NCI-H82 treated with DMSO at 0.1 percent for 48 hours (cell line): Measurements from ENCODE around the gene LAMA3.
"Not testable (repeated sequence)": the region's sequence is repeated elsewhere in the genome, so short reads cannot be mapped to it uniquely, and the experiment has no call there.

Source experiments
- DNase-seq: peaks from one replicate; lab custom pipeline; 2025; ENCODE audit not compliant: unreplicated experiment; lab: John Stamatoyannopoulos, UW

LAMA3 gene

GRCh38 chr18:23725827-23726661, 36.8 kb downstream of the LAMA3 start:
- DNase-seq = no peak

- no peak for DNase-seq
Measured at GRCh38 chr18:23727707-23728493, 38.6 kb downstream of the LAMA3 start.

GRCh38 chr18:23730857-23731256, 41.6 kb downstream of the LAMA3 start:
- DNase-seq = no peak

- DNase-seq = no peak
Measured at GRCh38 chr18:23731861-23732260, 42.6 kb downstream of the LAMA3 start.

DNA sequence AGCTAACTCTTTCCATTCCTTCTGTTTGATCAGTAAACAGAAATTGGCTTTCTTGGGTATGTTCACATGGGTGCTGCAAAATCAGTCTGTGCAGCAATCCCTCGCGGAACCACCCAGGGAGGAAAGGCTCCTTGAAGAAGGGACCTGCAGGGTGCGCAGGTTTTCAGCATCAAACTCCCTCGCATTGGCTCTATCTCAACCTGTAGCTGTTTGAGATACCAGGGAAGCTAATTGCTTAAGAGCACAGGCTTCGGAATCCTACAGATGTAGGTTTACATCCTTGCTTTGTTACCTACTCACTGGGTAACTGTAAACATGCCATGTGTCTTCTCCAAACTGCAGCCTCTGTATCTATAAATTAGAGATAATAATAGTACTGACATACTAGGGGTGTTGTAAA, 43.2 kb downstream of the LAMA3 start:
- no peak for DNase-seq

DNA sequence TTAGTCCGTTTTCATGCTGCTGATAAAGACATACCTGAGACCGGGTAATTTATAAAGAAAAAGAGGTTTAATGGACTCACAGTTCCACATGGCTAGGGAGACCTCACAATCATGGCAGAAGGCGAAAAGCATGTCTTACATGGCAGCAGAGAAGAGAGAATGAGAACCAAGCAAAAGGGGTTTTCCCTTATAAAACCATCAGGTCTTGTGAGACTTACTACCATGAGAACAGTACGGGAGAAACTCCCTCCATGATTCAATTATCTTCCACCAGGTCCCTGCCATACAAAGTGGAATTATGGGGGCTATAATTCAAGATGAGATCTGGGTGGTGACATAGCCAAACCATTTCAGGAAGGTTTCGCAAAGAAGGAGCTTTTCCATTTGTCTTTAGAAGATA, 44.0 kb downstream of the LAMA3 start:
- not testable (repeated sequence) for DNase-seq

DNA sequence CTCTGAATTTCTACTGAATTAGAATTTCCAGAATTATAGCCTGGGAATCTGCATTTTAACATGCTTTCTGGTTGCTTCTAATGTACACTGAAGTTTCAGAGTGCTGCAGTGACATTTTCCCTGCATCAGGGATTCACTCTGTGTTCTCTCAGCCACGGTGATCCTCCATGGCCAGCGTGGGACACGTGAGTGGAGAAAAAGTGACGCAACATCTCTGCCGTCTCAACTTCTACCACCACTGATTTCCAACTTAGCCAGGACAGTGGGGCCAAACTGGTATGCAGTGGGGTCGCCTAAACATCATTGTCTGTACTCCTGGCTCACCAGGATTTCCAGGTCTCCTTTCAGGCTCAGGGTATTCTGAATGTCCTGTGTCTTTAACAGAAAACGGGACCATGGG, 44.6 kb downstream of the LAMA3 start:
- no peak for DNase-seq

GRCh38 chr18:23735021-23735464, 45.8 kb downstream of the LAMA3 start:
- no peak for DNase-seq

DNA sequence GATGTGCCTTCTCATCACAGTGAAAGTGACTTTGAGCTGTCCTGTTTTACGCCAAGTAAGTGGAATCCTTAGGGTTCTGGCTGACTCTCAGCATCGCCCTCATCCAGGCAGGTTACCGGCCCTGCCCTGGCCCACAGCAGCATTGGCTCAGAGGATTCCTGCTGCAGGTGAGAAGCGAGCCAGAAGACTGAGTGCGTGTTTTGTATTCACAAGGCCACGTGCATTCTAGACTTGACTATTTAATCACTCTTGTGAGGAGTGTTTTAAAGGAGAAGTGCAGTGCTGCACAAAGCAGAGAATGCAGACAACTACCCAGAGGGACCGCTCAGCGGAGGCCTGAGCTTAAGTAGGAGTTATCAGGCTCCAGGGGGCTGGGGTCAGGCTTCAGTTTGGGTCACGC, 48.3 kb downstream of the LAMA3 start:
- DNase-seq = no peak

GRCh38 chr18:23738151-23738550, 48.9 kb downstream of the LAMA3 start:
- DNase-seq = no peak

DNA sequence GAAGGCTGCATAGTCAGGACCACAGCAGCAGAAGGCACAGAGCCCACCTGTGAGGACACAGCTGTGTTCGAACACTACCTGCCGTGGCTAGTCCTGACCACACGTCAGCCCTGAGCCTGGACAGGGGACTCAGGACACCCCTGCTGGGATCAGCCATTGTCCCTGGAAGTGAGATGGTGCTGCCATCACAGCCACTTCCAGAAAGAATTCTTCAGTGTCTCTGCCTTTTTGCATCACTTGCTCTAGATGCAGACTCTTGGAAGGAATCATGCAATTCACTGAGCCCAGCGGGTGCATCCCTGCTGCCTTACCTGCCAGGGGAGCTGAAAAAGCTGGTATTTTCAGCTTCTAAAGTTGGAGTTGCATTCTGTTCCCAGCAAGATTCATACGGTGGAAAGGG, 49.3 kb downstream of the LAMA3 start:
- no peak for DNase-seq

DNA sequence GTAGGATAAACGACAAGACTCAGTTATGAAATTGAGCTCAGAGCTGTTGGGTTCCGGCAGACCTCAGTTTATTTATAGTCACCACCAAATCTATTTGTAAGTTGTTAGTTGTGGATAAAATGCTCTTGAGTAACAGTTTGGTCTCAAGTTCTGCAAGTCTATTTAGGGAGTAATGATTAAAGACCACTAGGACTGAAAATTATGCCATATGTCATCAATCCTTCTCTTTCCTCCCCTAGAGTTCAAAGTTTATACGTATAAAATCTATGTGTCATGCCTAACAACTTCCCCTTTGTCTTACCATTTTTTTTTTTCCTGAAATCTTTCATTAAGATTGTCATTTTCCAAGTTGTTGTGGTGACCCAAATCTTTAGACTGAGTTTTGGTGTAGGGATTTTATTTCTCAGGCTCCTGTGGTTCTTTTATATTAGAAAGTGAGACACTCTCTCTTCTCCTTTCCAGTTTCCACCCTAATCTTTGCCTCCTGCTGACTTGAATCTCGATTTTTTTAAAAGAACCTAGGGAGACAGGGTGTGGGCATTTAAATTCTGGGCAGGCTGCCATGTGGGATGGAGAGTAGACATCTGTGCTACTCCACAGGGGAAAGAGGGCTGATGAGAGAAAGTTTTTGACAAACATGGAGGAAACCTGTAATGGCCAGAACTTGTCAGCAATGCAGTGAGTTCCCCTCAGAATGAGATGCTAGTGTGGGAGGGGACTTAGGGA, 51.0 kb downstream of the LAMA3 start:
- no peak for DNase-seq

GRCh38 chr18:23741967-23742366, 52.7 kb downstream of the LAMA3 start:
- not testable (repeated sequence) for DNase-seq

DNA sequence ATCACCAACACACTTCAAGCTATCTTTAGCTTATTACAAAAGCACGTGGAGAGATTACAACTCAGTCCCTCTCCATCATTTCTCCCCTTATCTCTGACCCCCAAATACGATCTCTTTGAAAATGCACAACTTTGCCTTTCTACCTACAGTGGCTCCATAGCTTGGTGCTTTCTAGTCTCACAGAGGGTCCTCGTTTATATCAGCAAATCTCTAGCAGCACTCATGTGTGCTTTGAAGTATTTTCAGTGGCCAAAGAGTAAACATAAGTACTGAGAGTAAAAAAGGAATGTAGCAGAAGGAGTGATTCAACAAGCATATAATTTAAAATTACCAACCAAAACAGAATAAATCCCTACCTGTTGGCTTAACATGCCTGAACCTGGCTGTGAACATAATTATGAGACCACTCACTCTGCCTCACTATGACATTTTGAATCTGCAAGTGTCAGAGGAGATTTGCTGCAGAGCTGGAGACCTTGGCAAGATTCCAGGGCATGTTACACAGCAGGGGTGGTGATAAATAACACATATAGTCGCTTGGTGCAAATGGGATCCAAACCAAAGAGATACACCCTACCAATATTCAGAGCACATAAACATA, 54.6 kb downstream of the LAMA3 start:
- DNase-seq = no peak

DNA sequence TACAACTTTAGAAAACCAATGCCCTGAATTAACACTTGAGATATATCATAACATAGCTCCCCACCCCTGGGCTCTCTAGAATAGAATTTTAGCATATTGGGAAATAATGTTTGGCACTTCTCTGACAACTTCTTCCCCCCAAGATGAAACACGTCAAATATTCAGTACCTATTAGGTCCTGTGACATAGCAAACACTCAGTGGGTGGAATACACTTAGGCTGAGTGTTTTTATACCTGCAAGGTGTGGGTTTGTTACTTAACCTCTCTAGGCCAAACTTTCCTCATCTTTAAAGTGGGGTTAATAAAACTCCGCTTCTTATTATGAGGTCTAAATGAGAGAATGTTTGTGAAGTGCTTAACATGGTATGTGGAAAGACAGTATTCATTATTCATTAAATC, 56.1 kb downstream of the LAMA3 start:
- no peak for DNase-seq

GRCh38 chr18:23746851-23747250, 57.6 kb downstream of the LAMA3 start:
- DNase-seq = no peak

DNA sequence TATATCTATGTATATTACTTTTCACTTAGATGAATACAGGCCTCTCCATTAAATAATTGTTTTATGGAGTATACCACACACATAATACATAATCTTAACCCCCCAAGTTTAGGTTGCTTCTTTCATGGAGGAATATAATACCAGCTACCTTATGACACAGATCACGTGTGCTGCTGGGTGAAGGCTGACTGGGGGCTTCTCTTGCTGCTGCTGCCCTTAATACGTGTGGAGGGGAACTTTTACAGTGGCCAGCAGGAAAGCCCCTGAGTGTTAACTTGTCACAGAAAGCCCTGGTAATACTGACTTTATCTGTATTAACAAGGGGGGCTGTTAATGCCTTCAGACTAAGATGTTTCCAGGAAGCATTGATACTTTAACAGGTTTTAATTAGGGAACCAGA, 63.1 kb downstream of the LAMA3 start:
- DNase-seq = no peak

- no peak for DNase-seq
Measured at GRCh38 chr18:23752796-23753195, 63.5 kb downstream of the LAMA3 start.

DNA sequence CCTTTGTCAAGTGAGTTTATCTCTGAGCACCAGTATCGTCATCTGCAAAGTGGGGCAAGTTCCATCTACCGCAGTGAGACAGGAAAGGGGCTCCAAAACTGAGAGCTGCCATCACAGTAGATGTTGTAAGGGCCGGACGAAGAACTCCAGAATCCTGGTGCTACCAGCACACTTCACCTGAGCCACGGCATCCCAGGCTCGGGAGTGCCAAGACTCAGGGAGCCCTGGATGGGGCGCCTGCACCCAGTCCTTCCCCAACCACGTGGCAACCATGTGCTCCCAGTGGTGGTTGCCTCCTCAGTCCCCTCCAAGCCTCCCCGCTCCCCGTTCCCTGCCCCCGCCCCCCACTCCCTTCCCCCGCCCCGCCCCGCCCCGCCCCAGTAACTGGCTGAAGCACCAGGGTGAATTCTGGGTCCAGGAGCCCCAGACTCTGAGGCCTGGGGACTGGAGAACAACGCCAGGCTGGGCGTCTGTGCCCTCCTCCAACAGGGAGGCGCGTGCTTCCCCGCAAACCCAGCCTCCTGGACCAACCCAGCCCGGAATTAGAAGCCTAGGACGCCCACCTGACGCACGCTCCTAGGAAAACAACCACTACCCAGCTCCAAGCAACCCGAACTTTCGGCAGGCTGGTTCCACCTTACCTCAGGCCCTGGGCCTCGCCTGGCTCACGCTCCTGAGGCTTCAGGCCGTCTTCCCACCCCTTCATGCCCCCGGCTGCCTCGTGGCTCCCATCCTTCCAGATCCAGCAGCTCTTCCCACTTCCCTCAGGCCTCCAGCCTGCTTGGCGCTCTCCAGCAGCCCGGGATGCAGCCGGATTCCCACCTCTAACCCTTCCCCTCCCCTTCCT, 67.6 kb downstream of the LAMA3 start:
- DNase-seq = no peak

- DNase-seq = no peak
Measured at GRCh38 chr18:23757437-23757733, 68.1 kb downstream of the LAMA3 start.

GRCh38 chr18:23758281-23758680, 69.0 kb downstream of the LAMA3 start:
- no peak for DNase-seq
